ENCODE data around the gene PTPRT. TPM values are rescaled to one million over a fixed set of nuclear protein-coding genes. Genes with fewer than 3 reads are reported as not detected.

Gene PTPRT
- total RNA-seq, 1 experiment from 2014 or later: not detected

GRCh38 chr20:43022568-43022967, 167.1 kb downstream of the PTPRT start:
- no peaks in the 10 kb centered on the region; the same call in 1 of the 2 replicates for H3K36me3 ChIP-seq (ENCODE audit: low read depth, low read length)
- no peaks in the 10 kb centered on the region for H3K27me3 ChIP-seq (ENCODE audit: low read length)
- ChIA-PET CTCF (no interaction called here), POLR2A (ENCODE audit: unreplicated experiment) (no interaction called here)
- ATAC-seq (no peak), DNase-seq (no peak)
- H3K4me3 ChIP-seq (ENCODE audit: low read length): no peak overlapping the region
- H3K4me1 ChIP-seq (ENCODE audit: insufficient read depth, low read length): no peaks in the 10 kb centered on the region
- TF ChIP-seq EZH2phosphoT487 (IDR thresholded peaks at IDR 0.05; ENCODE audit: borderline replicate concordance, low read length) (no peak), CTCF (conservative IDR thresholded peaks at IDR 0.05; ENCODE audit: low read depth, low read length) (no peak), EZH2 (IDR thresholded peaks at IDR 0.05; ENCODE audit: low read length, unreplicated experiment) (no peak)
- H3K9me2 ChIP-seq (replicated peaks; ENCODE audit: low read length): no peaks in the 10 kb centered on the region
- intact Hi-C loops (cut with micrococcal nuclease): no loop called here
- H3K9me3 ChIP-seq (ENCODE audit: low read length): peaks cover 24% of the 10 kb centered on the region
- no peak overlapping the region for H3K4me2 ChIP-seq (ENCODE audit: low read length)
- H4K20me1 ChIP-seq (ENCODE audit: low read length): no peaks in the 10 kb centered on the region
- no peak overlapping the region for H3K9ac ChIP-seq (ENCODE audit: low read length)
- no TSS peak for BruUV-seq (replicated peaks)
- no peaks in the 10 kb centered on the region for H3K79me2 ChIP-seq (ENCODE audit: low read length)
- no peak overlapping the region for H3K27ac ChIP-seq (ENCODE audit: low read length)
- H3F3A ChIP-seq (ENCODE audit: low read length, unreplicated experiment): no peaks in the 10 kb centered on the region
- no peak overlapping the region for H2AFZ ChIP-seq (ENCODE audit: low read length)

GRCh38 chr20:43022081-43022480, 167.6 kb downstream of the PTPRT start:
- DNase-seq (no peak), ATAC-seq (no peak)
- no TSS peak for BruUV-seq (replicated peaks)
- H3F3A ChIP-seq (ENCODE audit: low read length, unreplicated experiment): no peaks in the 10 kb centered on the region
- intact Hi-C loops (cut with micrococcal nuclease): no loop called here
- H3K27me3 ChIP-seq (ENCODE audit: low read length): no peaks in the 10 kb centered on the region
- H3K36me3 ChIP-seq (ENCODE audit: low read depth, low read length): no peaks in the 10 kb centered on the region; the same call in 1 of the 2 replicates
- H3K4me3 ChIP-seq (ENCODE audit: low read length): no peak overlapping the region
- H3K4me2 ChIP-seq (ENCODE audit: low read length): no peak overlapping the region
- no peaks in the 10 kb centered on the region for H3K4me1 ChIP-seq (ENCODE audit: insufficient read depth, low read length)
- POLR2A ChIA-PET (ENCODE audit: unreplicated experiment): no interaction called here
- CTCF ChIA-PET: no interaction called here
- no peak overlapping the region for H3K9ac ChIP-seq (ENCODE audit: low read length)
- H3K9me2 ChIP-seq (replicated peaks; ENCODE audit: low read length): no peaks in the 10 kb centered on the region
- H2AFZ ChIP-seq (ENCODE audit: low read length): no peak overlapping the region
- no peaks in the 10 kb centered on the region for H4K20me1 ChIP-seq (ENCODE audit: low read length)
- no peak for TF ChIP-seq EZH2 (IDR thresholded peaks at IDR 0.05; ENCODE audit: low read length, unreplicated experiment)
- no peak for TF ChIP-seq EZH2phosphoT487 (IDR thresholded peaks at IDR 0.05; ENCODE audit: borderline replicate concordance, low read length)
- no peak for TF ChIP-seq CTCF (conservative IDR thresholded peaks at IDR 0.05; ENCODE audit: low read depth, low read length)
- no peaks in the 10 kb centered on the region for H3K79me2 ChIP-seq (ENCODE audit: low read length)
- no peak overlapping the region for H3K27ac ChIP-seq (ENCODE audit: low read length)
- peaks cover 24% of the 10 kb centered on the region for H3K9me3 ChIP-seq (ENCODE audit: low read length)

GRCh38 chr20:43017241-43018030, 172.3 kb downstream of the PTPRT start:
- POLR2A ChIA-PET (ENCODE audit: unreplicated experiment): no interaction called here
- H3K27ac ChIP-seq (ENCODE audit: low read length): no peak overlapping the region
- BruUV-seq (replicated peaks): no TSS peak
- DNase-seq (no peak), ATAC-seq (no peak)
- H3K4me3 ChIP-seq (ENCODE audit: low read length): no peak overlapping the region
- peaks cover 13% of the 10 kb centered on the region for H3K9me3 ChIP-seq (ENCODE audit: low read length)
- no peaks in the 10 kb centered on the region for H4K20me1 ChIP-seq (ENCODE audit: low read length)
- TF ChIP-seq CTCF (conservative IDR thresholded peaks at IDR 0.05; ENCODE audit: low read depth, low read length) (no peak), EZH2 (IDR thresholded peaks at IDR 0.05; ENCODE audit: low read length, unreplicated experiment) (no peak), EZH2phosphoT487 (IDR thresholded peaks at IDR 0.05; ENCODE audit: borderline replicate concordance, low read length) (no peak)
- H2AFZ ChIP-seq (ENCODE audit: low read length): no peak overlapping the region
- H3K9ac ChIP-seq (ENCODE audit: low read length): no peak overlapping the region
- no peaks in the 10 kb centered on the region for H3F3A ChIP-seq (ENCODE audit: low read length, unreplicated experiment)
- H3K79me2 ChIP-seq (ENCODE audit: low read length): no peaks in the 10 kb centered on the region
- CTCF ChIA-PET: no interaction called here
- no peaks in the 10 kb centered on the region for H3K27me3 ChIP-seq (ENCODE audit: low read length)
- no peaks in the 10 kb centered on the region; the same call in 1 of the 2 replicates for H3K36me3 ChIP-seq (ENCODE audit: low read depth, low read length)
- no peaks in the 10 kb centered on the region for H3K9me2 ChIP-seq (replicated peaks; ENCODE audit: low read length)
- H3K4me2 ChIP-seq (ENCODE audit: low read length): no peak overlapping the region
- intact Hi-C loops (cut with micrococcal nuclease): no loop called here
- no peaks in the 10 kb centered on the region for H3K4me1 ChIP-seq (ENCODE audit: insufficient read depth, low read length)

Measured in PC-3 (cell line).